ENCODE data around the gene SPECC1. TPM values are rescaled to one million over a fixed set of nuclear protein-coding genes. Genes with fewer than 3 reads are reported as not detected.
A peak's percentile ranks its signal among the peaks of the same experiment; 100 is the strongest.

SPECC1 gene
- total RNA-seq, 1 experiment from 2014 or later = 103 TPM

DNA sequence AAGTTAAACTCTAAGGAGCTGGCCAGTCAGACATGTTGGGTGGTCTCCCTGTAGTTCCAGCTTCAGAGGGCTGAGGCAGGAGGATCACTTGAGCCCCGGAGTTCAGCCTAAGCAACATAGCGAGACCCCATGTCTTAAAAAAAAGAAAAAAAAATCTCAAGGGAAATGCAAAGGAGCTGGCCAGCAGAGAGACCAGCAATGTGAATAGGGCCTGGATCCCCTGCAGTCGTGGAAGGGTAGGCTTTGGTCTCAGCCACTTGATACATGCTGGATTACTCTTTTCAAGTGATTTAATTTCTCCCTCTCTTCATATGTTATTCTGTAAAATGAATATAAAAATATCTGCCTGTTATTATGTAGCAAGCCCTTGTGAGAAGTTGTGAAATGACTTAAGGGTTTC is 207.7 kb downstream of the SPECC1 start:
- H3K4me3 Mint-ChIP-seq = no peak overlapping the region
- TF ChIP-seq, protein P1, sequence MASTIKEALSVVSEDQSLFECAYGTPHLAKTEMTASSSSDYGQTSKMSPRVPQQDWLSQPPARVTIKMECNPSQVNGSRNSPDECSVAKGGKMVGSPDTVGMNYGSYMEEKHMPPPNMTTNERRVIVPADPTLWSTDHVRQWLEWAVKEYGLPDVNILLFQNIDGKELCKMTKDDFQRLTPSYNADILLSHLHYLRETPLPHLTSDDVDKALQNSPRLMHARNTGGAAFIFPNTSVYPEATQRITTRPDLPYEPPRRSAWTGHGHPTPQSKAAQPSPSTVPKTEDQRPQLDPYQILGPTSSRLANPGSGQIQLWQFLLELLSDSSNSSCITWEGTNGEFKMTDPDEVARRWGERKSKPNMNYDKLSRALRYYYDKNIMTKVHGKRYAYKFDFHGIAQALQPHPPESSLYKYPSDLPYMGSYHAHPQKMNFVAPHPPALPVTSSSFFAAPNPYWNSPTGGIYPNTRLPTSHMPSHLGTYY (CRISPR knock-in tag; IDR thresholded peaks at IDR 0.05) = no peak
- TF ChIP-seq CREM (CRISPR knock-in tag; IDR thresholded peaks at IDR 0.05) (no peak), NR1H2 (CRISPR knock-in tag; IDR thresholded peaks at IDR 0.05) (no peak), KAT7 (CRISPR knock-in tag; IDR thresholded peaks at IDR 0.05; ENCODE audit: borderline replicate concordance) (no peak), ATF2 (CRISPR knock-in tag; IDR thresholded peaks at IDR 0.05; ENCODE audit: borderline replicate concordance, low read depth) (no peak), ZNF219 (CRISPR knock-in tag; IDR thresholded peaks at IDR 0.05; ENCODE audit: borderline replicate concordance) (no peak), ZNF423 (CRISPR knock-in tag; IDR thresholded peaks at IDR 0.05) (no peak), CREB1 (CRISPR knock-in tag; IDR thresholded peaks at IDR 0.05) (no peak), ZNF263 (CRISPR knock-in tag; IDR thresholded peaks at IDR 0.05; ENCODE audit: low read depth) (no peak), NR2C2 (CRISPR knock-in tag; IDR thresholded peaks at IDR 0.05) (no peak), NFYB (CRISPR knock-in tag; conservative IDR thresholded peaks at IDR 0.05; ENCODE audit: low read depth) (no peak), TCF7 (CRISPR knock-in tag; IDR thresholded peaks at IDR 0.05; ENCODE audit: low read depth) (no peak), GABPB1 (CRISPR knock-in tag; IDR thresholded peaks at IDR 0.05) (no peak), ZNF671 (CRISPR knock-in tag; IDR thresholded peaks at IDR 0.05) (no peak)
- TF ChIP-seq, protein P2, sequence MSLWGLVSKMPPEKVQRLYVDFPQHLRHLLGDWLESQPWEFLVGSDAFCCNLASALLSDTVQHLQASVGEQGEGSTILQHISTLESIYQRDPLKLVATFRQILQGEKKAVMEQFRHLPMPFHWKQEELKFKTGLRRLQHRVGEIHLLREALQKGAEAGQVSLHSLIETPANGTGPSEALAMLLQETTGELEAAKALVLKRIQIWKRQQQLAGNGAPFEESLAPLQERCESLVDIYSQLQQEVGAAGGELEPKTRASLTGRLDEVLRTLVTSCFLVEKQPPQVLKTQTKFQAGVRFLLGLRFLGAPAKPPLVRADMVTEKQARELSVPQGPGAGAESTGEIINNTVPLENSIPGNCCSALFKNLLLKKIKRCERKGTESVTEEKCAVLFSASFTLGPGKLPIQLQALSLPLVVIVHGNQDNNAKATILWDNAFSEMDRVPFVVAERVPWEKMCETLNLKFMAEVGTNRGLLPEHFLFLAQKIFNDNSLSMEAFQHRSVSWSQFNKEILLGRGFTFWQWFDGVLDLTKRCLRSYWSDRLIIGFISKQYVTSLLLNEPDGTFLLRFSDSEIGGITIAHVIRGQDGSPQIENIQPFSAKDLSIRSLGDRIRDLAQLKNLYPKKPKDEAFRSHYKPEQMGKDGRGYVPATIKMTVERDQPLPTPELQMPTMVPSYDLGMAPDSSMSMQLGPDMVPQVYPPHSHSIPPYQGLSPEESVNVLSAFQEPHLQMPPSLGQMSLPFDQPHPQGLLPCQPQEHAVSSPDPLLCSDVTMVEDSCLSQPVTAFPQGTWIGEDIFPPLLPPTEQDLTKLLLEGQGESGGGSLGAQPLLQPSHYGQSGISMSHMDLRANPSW (CRISPR knock-in tag; conservative IDR thresholded peaks at IDR 0.05; ENCODE audit: low read depth) = no peak
- TF ChIP-seq, protein P3, sequence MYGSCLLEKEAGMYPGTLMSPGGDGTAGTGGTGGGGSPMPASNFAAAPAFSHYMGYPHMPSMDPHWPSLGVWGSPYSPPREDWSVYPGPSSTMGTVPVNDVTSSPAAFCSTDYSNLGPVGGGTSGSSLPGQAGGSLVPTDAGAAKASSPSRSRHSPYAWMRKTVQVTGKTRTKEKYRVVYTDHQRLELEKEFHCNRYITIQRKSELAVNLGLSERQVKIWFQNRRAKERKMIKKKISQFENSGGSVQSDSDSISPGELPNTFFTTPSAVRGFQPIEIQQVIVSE (CRISPR knock-in tag; IDR thresholded peaks at IDR 0.05; ENCODE audit: borderline replicate concordance) = no peak
- TF ChIP-seq, protein P4, sequence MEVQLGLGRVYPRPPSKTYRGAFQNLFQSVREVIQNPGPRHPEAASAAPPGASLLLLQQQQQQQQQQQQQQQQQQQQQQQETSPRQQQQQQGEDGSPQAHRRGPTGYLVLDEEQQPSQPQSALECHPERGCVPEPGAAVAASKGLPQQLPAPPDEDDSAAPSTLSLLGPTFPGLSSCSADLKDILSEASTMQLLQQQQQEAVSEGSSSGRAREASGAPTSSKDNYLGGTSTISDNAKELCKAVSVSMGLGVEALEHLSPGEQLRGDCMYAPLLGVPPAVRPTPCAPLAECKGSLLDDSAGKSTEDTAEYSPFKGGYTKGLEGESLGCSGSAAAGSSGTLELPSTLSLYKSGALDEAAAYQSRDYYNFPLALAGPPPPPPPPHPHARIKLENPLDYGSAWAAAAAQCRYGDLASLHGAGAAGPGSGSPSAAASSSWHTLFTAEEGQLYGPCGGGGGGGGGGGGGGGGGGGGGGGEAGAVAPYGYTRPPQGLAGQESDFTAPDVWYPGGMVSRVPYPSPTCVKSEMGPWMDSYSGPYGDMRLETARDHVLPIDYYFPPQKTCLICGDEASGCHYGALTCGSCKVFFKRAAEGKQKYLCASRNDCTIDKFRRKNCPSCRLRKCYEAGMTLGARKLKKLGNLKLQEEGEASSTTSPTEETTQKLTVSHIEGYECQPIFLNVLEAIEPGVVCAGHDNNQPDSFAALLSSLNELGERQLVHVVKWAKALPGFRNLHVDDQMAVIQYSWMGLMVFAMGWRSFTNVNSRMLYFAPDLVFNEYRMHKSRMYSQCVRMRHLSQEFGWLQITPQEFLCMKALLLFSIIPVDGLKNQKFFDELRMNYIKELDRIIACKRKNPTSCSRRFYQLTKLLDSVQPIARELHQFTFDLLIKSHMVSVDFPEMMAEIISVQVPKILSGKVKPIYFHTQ (CRISPR knock-in tag; IDR thresholded peaks at IDR 0.05) = no peak
- TF ChIP-seq, protein P5, sequence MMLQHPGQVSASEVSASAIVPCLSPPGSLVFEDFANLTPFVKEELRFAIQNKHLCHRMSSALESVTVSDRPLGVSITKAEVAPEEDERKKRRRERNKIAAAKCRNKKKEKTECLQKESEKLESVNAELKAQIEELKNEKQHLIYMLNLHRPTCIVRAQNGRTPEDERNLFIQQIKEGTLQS (CRISPR knock-in tag; conservative IDR thresholded peaks at IDR 0.05) = no peak
- TF ChIP-seq, protein P6, sequence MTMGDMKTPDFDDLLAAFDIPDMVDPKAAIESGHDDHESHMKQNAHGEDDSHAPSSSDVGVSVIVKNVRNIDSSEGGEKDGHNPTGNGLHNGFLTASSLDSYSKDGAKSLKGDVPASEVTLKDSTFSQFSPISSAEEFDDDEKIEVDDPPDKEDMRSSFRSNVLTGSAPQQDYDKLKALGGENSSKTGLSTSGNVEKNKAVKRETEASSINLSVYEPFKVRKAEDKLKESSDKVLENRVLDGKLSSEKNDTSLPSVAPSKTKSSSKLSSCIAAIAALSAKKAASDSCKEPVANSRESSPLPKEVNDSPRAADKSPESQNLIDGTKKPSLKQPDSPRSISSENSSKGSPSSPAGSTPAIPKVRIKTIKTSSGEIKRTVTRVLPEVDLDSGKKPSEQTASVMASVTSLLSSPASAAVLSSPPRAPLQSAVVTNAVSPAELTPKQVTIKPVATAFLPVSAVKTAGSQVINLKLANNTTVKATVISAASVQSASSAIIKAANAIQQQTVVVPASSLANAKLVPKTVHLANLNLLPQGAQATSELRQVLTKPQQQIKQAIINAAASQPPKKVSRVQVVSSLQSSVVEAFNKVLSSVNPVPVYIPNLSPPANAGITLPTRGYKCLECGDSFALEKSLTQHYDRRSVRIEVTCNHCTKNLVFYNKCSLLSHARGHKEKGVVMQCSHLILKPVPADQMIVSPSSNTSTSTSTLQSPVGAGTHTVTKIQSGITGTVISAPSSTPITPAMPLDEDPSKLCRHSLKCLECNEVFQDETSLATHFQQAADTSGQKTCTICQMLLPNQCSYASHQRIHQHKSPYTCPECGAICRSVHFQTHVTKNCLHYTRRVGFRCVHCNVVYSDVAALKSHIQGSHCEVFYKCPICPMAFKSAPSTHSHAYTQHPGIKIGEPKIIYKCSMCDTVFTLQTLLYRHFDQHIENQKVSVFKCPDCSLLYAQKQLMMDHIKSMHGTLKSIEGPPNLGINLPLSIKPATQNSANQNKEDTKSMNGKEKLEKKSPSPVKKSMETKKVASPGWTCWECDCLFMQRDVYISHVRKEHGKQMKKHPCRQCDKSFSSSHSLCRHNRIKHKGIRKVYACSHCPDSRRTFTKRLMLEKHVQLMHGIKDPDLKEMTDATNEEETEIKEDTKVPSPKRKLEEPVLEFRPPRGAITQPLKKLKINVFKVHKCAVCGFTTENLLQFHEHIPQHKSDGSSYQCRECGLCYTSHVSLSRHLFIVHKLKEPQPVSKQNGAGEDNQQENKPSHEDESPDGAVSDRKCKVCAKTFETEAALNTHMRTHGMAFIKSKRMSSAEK (CRISPR knock-in tag; IDR thresholded peaks at IDR 0.05; ENCODE audit: borderline replicate concordance) = no peak
- TF ChIP-seq, protein P7, sequence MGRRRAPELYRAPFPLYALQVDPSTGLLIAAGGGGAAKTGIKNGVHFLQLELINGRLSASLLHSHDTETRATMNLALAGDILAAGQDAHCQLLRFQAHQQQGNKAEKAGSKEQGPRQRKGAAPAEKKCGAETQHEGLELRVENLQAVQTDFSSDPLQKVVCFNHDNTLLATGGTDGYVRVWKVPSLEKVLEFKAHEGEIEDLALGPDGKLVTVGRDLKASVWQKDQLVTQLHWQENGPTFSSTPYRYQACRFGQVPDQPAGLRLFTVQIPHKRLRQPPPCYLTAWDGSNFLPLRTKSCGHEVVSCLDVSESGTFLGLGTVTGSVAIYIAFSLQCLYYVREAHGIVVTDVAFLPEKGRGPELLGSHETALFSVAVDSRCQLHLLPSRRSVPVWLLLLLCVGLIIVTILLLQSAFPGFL (CRISPR knock-in tag; IDR thresholded peaks at IDR 0.05; ENCODE audit: borderline replicate concordance) = no peak
- H3K27ac Mint-ChIP-seq = peak overlapping the region; percentile 38
- H3K36me3 Mint-ChIP-seq = peaks cover 11% of the 10 kb centered on the region
- no peak for DNase-seq (ENCODE audit: low spot score)
- POLR2A ChIA-PET = interaction anchor here (0.7 kb wide), 1 partner anchor 18 kb away, joined by 3 read pairs; no protein-coding TSS in a partner anchor
- CTCF ChIA-PET = interaction anchor here (0.8 to 2.5 kb wide), 4 partner anchors 10 to 224 kb away, joined by 4 to 15 read pairs (median 8); no protein-coding TSS in a partner anchor
- no peaks in the 10 kb centered on the region; the same call in 1 of the 2 replicates for H3K27me3 Mint-ChIP-seq (ENCODE audit: low read depth)
- peaks cover 6% of the 10 kb centered on the region for H3K9me3 Mint-ChIP-seq
- H3K4me1 Mint-ChIP-seq = peaks cover 72% of the 10 kb centered on the region
- peak; percentile 70 for ATAC-seq
